HepG2 (cell line): ENCODE measurements around the gene PTPRCAP. TPM values are rescaled to one million over a fixed set of nuclear protein-coding genes. Genes with fewer than 3 reads are reported as not detected.

Experiments used
- ATRX ChIP-seq: sonication (generic); formaldehyde crosslinking; IDR thresholded peaks from 2 replicates; pipeline ENCODE4 v1.4.0; 2020; ENCODE audit warnings: missing genetic modification reagents, borderline replicate concordance
- BHLHE40 ChIP-seq: IDR thresholded peaks from 2 replicates; pipeline ENCODE4 v1.6.1; 2011; ENCODE audit warnings: low read length, improper control_type of control experiment
- CENPX ChIP-seq: sonication (generic); formaldehyde crosslinking; IDR thresholded peaks from 2 replicates; pipeline ENCODE4 v1.9.0; 2021; ENCODE audit warnings: mild to moderate bottlenecking, missing genetic modification reagents, moderate library complexity
- CHCHD3 ChIP-seq: sonication (generic); formaldehyde crosslinking; IDR thresholded peaks from 2 replicates; pipeline ENCODE4 v1.8.0; 2022; ENCODE audit warnings: mild to moderate bottlenecking, missing genetic modification reagents, moderate library complexity
- EHMT2 ChIP-seq: fragments of 200-600 bp; sonication (generic); IDR thresholded peaks from 2 replicates; pipeline ENCODE4 v1.7.0; 2017; ENCODE audit warnings: antibody characterized with exemption, low read depth, low read length, borderline replicate concordance
- ESRRA ChIP-seq: sonication (generic); formaldehyde crosslinking; IDR thresholded peaks from 2 replicates; pipeline ENCODE4 v1.5.1; 2020; ENCODE audit warnings: mild to moderate bottlenecking, low read depth, missing genetic modification reagents
- ETV5 ChIP-seq: IDR thresholded peaks from 2 replicates; pipeline ENCODE4 v1.6.1; 2018; ENCODE audit warnings: missing biosample characterization, missing genetic modification reagents, inconsistent platforms, borderline replicate concordance
- GFI1 ChIP-seq: sonication (generic); formaldehyde crosslinking; IDR thresholded peaks from 2 replicates; pipeline ENCODE4 v1.5.0; 2020; ENCODE audit warnings: missing genetic modification reagents, mild to moderate bottlenecking, borderline replicate concordance
- HNRNPH1 ChIP-seq: fragments of 200-400 bp; formaldehyde crosslinking; optimal IDR thresholded peaks from 2 replicates; pipeline ENCODE3; 2017; ENCODE audit warnings: mild to moderate bottlenecking, low read depth, low read length
- IRF2 ChIP-seq: IDR thresholded peaks from 2 replicates; pipeline ENCODE4 v1.6.1; 2018; ENCODE audit warnings: missing genetic modification reagents, missing compliant biosample characterization
- JDP2 ChIP-seq: sonication (generic); formaldehyde crosslinking; IDR thresholded peaks from 2 replicates; pipeline ENCODE4 v1.8.1; 2022; ENCODE audit warnings: missing genetic modification reagents, borderline replicate concordance
- JUNB ChIP-seq: sonication (generic); formaldehyde crosslinking; IDR thresholded peaks from 2 replicates; pipeline ENCODE4 v1.8.0; 2022; ENCODE audit warnings: missing genetic modification reagents, mild to moderate bottlenecking, borderline replicate concordance
- NR2F6 ChIP-seq, 2 experiments: IDR thresholded peaks; 2 replicates each; pipeline ENCODE4 v1.6.1; 2016; ENCODE audit warnings: antibody characterized with exemption in 1 of 2, mild to moderate bottlenecking in 1 of 2
- PHF20 ChIP-seq: sonication (generic); formaldehyde crosslinking; IDR thresholded peaks from 2 replicates; pipeline ENCODE4 v1.5.0; 2020; ENCODE audit warnings: mild to moderate bottlenecking, missing genetic modification reagents
- POLR2G ChIP-seq: fragments of 200-400 bp; formaldehyde crosslinking; IDR thresholded peaks from 2 replicates; pipeline ENCODE4 v1.6.1; 2018; ENCODE audit warnings: mild to moderate bottlenecking, low read depth, low read length, moderate library complexity
- RCOR2 ChIP-seq: IDR thresholded peaks from 2 replicates; pipeline ENCODE4 v1.6.1; 2016; ENCODE audit warnings: missing biosample characterization, missing genetic modification reagents
- TSC22D2 ChIP-seq: sonication (generic); formaldehyde crosslinking; IDR thresholded peaks from 2 replicates; pipeline ENCODE4 v1.5.1; 2020; ENCODE audit warnings: missing genetic modification reagents, mild to moderate bottlenecking, borderline replicate concordance
- ZBTB42 ChIP-seq: sonication (generic); formaldehyde crosslinking; IDR thresholded peaks from 2 replicates; pipeline ENCODE4 v1.5.0; 2020; ENCODE audit warnings: mild to moderate bottlenecking, missing genetic modification reagents
- ZNF230 ChIP-seq: sonication (generic); formaldehyde crosslinking; IDR thresholded peaks from 2 replicates; pipeline ENCODE4 v1.4.0; 2020; ENCODE audit warnings: mild to moderate bottlenecking, missing genetic modification reagents
- ZNF552 ChIP-seq: sonication (generic); formaldehyde crosslinking; IDR thresholded peaks from 2 replicates; pipeline ENCODE4 v1.9.0; 2022; ENCODE audit warnings: missing genetic modification reagents, mild to moderate bottlenecking, borderline replicate concordance
- ZNF564 ChIP-seq: sonication (generic); formaldehyde crosslinking; IDR thresholded peaks from 2 replicates; pipeline ENCODE4 v1.8.1; 2023; ENCODE audit warnings: mild to moderate bottlenecking, missing genetic modification reagents
- ZNF598 ChIP-seq: sonication (generic); formaldehyde crosslinking; IDR thresholded peaks from 2 replicates; pipeline ENCODE4 v1.5.1; 2020; ENCODE audit warnings: mild to moderate bottlenecking, missing genetic modification reagents, borderline replicate concordance
- ZNF678 ChIP-seq: sonication (generic); formaldehyde crosslinking; IDR thresholded peaks from 2 replicates; pipeline ENCODE4 v1.4.0; 2020; ENCODE audit warnings: mild to moderate bottlenecking, missing genetic modification reagents
- ZNF83 ChIP-seq: sonication (generic); formaldehyde crosslinking; IDR thresholded peaks from 2 replicates; pipeline ENCODE4 v1.4.0; 2020; ENCODE audit warnings: missing genetic modification reagents, mild to moderate bottlenecking, borderline replicate concordance
- polyA plus RNA-seq, 8 experiments: library from polyadenylated mRNA; depleted of rRNA in 3 of 8; stranded (reverse) in 7 of 8; unstranded in 1 of 8; fragments of >200 nt; fragmentation: Illumina TruSeq in 4 of 8; extraction: Trizol in 4 of 8; gene quantifications; 2 replicates each; pipeline versions ENCODE4 v1.2.1 to v1.2.3, GENCODE V29; 2011 to 2016; ENCODE audit warnings: low read depth in 4 of 8, missing spikeins in 1 of 8, mixed read lengths in 1 of 8; ENCODE audit not compliant: insufficient read depth in 1 of 8
- total RNA-seq, 5 experiments: library from RNA; depleted of rRNA; stranded (reverse); fragments of >200 nt; fragmentation: Illumina TruSeq; extraction: Trizol; gene quantifications; 2 replicates each; pipeline ENCODE4 v1.2.3, GENCODE V29; 2016; ENCODE audit warnings: low read depth in 1 of 5
- TF ChIP-seq, protein P1 (sequence below): sonication (generic); formaldehyde crosslinking; IDR thresholded peaks from 2 replicates; pipeline ENCODE4 v1.5.1; 2020; ENCODE audit warnings: missing genetic modification reagents, mild to moderate bottlenecking, borderline replicate concordance
- TF ChIP-seq, protein P2 (sequence below): IDR thresholded peaks from 2 replicates; pipeline ENCODE4 v1.6.1; 2016
- TF ChIP-seq, protein P3 (sequence below): sonication (generic); formaldehyde crosslinking; IDR thresholded peaks from 2 replicates; pipeline ENCODE4 v1.4.0; 2020; ENCODE audit warnings: mild to moderate bottlenecking, missing genetic modification reagents

PTPRCAP gene
- total and polyA plus RNA-seq, 2 of the 13 experiments (the other 11 are each of a cell fraction or from before 2014, with no cell fraction given), result 0.60 to 0.70 TPM

DNA sequence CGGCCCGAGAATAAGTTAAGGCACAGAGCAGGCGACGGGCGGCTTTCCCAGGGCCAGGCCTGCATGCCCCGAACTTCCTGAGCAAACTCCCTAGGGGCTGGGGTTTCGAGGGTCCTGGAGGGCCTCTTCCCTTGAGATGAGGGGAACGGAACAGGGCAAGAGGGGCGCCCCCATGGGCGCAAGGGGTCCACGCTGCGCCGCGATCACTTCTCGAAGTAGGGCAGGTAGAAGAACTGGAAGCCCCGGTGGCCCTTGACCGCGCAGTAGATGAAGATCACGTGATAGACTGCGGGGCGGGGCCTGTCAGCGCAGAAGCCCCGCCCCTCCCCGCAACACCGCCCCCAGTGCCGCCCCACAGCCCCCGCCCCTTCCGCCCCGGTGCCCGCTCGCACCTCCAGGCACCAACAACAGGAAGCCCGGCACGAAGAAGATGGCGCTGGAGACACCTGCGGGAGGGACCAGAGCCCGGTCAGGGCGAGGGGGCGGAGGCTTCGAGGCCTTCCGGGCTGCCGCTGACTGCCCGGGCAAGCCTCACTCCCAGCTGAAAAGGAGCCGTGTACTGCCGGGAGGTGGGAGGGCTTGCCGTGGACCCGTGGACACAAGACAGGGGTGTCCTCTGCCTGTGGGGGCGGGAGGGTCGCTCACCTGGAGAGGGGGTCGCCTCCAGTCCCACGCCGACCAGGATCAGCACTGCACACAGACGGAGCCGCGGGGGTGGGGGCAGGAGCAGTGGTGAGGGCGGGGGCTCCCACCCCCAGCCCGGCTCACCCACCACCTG lies 27.1 kb upstream of the PTPRCAP start (continued):
- TF ChIP-seq POLR2G, result peak; percentile 82
- TF ChIP-seq ZBTB42 (CRISPR knock-in tag), result no peak
- no peak for TF ChIP-seq ZNF230 (CRISPR knock-in tag)
- TF ChIP-seq, protein P1, sequence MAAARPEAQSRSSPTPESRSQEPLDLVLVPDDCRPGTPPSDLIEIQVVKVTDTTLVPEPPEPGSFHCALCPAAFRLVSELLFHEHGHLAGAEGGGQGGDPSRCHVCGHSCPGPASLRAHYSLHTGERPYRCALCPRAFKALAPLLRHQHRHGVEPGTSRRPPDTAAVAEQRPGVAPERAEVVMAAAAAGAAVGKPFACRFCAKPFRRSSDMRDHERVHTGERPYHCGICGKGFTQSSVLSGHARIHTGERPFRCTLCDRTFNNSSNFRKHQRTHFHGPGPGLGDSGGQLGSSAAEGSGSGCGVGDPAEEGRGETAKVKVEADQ, result no peak
- peak; percentile 72 for TF ChIP-seq BHLHE40
- TF ChIP-seq ZNF678, result no peak
- TF ChIP-seq PHF20, result peak; percentile 56; the same call in 1 of the 2 replicates
- TF ChIP-seq EHMT2, result no peak
- TF ChIP-seq NR2F6 (IDR thresholded peaks at IDR 0.05), result no peak
- peak; percentile 5; the same call in 1 of the 2 replicates for TF ChIP-seq NR2F6 (CRISPR knock-in tag; IDR thresholded peaks at IDR 0.05)
- no peak for TF ChIP-seq IRF2 (CRISPR knock-in tag)
- TF ChIP-seq ESRRA (CRISPR knock-in tag), result peak; percentile 69; the same call in 1 of the 2 replicates
- no peak for TF ChIP-seq ZNF83 (CRISPR knock-in tag)
- no peak for TF ChIP-seq TSC22D2 (CRISPR knock-in tag)
- TF ChIP-seq ZNF598 (CRISPR knock-in tag), result no peak
- TF ChIP-seq RCOR2 (CRISPR knock-in tag), result no peak
- TF ChIP-seq CENPX (CRISPR knock-in tag), result no peak
- TF ChIP-seq, protein P2, sequence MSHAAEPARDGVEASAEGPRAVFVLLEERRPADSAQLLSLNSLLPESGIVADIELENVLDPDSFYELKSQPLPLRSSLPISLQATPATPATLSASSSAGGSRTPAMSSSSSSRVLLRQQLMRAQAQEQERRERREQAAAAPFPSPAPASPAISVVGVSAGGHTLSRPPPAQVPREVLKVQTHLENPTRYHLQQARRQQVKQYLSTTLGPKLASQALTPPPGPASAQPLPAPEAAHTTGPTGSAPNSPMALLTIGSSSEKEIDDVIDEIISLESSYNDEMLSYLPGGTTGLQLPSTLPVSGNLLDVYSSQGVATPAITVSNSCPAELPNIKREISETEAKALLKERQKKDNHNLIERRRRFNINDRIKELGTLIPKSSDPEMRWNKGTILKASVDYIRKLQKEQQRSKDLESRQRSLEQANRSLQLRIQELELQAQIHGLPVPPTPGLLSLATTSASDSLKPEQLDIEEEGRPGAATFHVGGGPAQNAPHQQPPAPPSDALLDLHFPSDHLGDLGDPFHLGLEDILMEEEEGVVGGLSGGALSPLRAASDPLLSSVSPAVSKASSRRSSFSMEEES (CRISPR knock-in tag), result no peak; the same call in 1 of the 2 replicates
- peak; percentile 66; the same call in 1 of the 2 replicates for TF ChIP-seq ETV5 (CRISPR knock-in tag)
- no peak for TF ChIP-seq ATRX (CRISPR knock-in tag)
- TF ChIP-seq GFI1, result no peak
- TF ChIP-seq JDP2, result no peak
- TF ChIP-seq ZNF564 (CRISPR knock-in tag), result 0 out of 2 replicates have a peak, but pooled peaks have one; percentile 15
- no peak for TF ChIP-seq HNRNPH1
- TF ChIP-seq, protein P3, sequence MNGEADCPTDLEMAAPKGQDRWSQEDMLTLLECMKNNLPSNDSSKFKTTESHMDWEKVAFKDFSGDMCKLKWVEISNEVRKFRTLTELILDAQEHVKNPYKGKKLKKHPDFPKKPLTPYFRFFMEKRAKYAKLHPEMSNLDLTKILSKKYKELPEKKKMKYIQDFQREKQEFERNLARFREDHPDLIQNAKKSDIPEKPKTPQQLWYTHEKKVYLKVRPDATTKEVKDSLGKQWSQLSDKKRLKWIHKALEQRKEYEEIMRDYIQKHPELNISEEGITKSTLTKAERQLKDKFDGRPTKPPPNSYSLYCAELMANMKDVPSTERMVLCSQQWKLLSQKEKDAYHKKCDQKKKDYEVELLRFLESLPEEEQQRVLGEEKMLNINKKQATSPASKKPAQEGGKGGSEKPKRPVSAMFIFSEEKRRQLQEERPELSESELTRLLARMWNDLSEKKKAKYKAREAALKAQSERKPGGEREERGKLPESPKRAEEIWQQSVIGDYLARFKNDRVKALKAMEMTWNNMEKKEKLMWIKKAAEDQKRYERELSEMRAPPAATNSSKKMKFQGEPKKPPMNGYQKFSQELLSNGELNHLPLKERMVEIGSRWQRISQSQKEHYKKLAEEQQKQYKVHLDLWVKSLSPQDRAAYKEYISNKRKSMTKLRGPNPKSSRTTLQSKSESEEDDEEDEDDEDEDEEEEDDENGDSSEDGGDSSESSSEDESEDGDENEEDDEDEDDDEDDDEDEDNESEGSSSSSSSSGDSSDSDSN (CRISPR knock-in tag), result peak; percentile 39; the same call in 1 of the 2 replicates
- TF ChIP-seq ZNF552, result no peak; the same call in 1 of the 2 replicates
- no peak for TF ChIP-seq JUNB (CRISPR knock-in tag)
- TF ChIP-seq CHCHD3 (CRISPR knock-in tag), result no peak
